ENCODE data around the gene ARHGEF4.
A peak's percentile ranks its signal among the peaks of the same experiment; 100 is the strongest.

ARHGEF4 gene, protein sequence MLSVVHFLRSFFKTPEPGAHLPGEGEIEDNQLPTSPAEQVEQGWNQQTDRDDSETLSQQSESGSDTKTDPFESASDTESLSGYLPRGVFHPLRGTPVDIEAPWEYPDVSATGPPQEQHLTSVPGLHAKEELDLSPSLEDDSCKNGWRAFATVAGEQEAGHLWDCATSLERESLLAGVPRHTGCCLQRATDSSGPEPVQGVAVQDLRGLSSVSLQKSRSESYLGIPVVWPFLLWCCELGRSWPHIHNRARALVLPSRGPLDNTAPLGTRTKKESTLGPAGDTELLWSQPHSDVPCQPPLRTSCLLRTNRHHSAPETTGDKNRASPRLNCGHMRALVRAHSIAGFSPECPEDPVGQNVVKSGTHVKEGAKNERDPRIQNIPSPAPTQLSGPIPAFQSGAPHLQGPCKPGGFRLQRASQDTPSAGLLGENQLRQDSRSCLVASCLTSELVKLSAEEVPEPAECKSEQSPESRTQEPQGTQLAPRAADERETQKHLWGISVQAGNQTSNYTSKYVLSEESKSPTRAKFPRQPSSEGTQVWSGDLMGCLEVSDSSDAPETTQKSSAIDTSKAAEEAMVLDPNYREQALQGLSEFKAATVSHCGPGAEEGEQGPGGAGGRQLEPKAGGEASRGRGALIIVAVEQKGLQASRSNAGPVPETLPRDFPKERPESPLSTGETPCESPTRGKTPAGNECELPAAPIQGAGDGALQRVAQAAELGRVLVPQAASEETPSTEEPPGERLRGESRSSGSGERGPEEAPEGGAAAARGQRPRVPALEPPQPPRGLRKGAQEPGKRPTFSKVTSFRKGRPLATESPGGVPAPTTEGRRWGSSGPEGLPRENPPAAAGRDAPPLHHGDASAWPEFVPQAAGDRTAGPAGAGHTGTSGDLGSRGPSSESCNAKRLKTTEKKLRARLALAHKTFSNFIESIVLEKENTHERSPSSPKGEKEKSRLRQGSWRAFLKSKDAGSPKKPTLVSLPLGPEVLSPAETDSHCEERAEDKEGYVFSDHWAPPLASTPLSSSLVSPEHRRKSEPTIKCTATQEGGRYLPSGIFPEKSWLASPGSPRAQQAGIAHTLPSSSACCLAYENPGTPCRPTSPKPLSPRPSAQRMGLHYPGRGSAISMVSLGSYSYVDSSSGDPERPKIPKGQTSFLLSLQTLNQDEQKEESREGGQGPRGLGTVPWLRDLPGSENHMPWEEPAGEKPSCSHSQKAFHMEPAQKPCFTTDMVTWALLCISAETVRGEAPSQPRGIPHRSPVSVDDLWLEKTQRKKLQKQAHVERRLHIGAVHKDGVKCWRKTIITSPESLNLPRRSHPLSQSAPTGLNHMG (N-terminal part only)

GRCh38 chr2:130836501-130837174, at the start of gene ARHGEF4:
Gene ARHGEF4 (plus strand): TSS chr2:130836914. CDS start chr2:130836954, 40 bp downstream.
- DNase-seq = peak; percentile 17

- DNase-seq = no peak
These were observed 48.9 kb upstream of the ARHGEF4 start for GRCh38 chr2:130787841-130788240.

DNA sequence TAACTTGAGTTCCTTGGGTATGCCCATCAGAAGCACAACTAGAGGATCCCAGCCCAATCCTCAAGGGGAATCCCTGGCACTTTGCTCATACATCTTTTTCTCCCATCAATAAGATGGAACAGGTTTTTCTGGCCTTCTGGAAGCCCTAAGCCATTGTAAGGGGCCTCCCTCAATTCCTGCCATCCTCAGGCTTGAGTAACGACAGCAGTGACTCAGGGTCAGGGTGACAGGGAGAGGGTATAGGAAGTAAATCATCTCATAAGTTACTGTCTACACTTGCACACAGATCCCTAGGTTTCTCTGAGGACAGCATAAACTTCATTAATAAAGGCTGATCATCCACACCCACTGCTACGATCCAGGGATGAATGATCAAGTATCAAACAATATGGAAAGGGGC, 46.4 kb upstream of the ARHGEF4 start:
- DNase-seq = no peak

DNA sequence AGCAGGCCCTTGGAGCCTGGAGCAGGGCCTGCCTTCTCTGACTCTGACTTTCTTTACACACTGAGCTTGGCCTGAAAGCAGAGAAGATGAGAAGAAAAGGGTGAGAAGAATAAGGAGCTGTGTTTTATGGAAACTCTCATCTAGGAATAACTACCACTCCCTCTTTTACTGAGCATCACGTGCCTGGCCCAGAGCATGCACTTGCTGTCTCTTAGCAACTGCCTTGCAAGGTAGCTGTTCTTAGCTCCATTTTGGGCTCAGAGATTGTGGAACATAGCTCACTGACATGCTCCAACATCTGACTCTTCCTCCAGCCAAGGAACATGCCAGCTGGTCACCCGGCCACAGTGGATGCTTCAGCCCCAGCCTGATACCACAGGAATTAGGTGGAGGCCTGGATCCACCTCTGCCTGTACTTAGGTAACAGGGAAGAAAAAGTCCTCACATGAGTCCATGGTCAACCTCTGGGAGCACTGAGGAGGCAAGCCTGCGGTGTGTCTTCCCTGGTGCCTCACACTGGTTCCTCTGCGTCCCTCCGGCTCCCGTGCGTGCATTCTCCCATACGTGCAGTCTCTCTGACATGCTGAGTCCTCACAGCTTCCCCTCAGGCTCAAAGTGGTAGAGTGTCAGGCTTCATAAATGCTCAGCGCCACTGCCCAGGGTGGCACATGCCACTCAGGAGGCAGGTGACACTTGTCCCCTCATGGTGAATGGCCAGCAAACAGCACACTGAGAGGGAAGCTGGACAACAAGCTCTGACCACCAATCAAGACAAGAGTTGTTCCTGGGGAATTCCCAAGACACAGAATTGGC, 45.7 kb upstream of the ARHGEF4 start:
- no peak for DNase-seq

DNA sequence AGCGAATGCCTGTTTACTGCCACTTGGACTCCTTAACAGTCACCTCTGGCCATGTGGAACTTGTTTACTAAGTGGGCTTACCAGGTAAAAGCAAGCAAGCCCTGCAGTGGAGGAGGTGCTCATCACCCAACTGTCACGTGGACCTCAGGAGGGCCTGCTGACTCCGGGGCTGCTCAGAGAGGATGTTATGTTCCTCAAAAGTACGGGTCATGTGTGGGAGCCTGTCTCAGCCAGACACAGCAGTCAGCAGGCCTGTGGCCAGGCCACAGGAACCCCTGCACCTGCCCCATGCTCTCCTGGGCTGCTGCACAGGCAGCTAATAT, 45.1 kb upstream of the ARHGEF4 start:
- DNase-seq = no peak

- DNase-seq = no peak
These were observed 41.3 kb upstream of the ARHGEF4 start for GRCh38 chr2:130795431-130795830.

- no peak for DNase-seq
These were observed 40.4 kb upstream of the ARHGEF4 start for GRCh38 chr2:130796290-130796689.

- DNase-seq = peak; percentile 96
These were observed 39.0 kb upstream of the ARHGEF4 start for GRCh38 chr2:130797493-130798435.

DNA sequence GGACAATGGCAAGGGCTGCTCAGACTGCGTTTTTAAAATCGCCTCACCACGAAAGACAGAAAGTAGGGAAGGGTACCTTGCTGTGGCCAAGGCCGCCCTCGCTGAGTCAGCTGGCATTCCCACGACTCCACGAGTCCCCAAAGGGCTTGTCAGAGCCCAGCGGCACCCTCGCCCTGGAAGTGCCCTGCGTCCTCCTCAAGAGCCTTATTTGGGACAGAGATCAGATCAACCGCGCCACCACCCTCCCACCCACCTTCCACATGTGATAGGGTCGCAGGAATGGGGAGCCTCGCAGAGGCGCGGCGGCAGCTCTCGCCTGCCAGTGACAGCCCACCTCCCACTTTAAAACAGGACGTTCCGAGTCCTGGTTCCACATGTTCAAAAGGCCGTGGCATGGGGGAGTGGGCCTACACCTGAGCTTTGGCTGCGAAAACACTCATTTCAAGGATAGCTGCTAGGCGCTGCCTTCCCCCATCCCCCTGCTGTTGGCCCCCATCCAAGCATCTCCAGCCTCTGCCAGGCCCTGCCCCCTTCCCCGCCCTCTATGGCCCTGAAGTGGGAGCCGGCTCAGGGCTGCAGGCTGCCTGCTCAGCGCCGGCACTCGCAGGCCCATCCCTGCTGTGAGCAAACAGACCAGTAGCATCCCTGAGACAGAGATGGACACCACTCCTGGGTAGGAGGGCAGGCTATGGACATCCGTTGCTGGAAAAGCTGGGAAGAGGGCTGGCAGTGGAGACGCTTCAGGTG, 38.1 kb upstream of the ARHGEF4 start:
- DNase-seq = no peak

DNA sequence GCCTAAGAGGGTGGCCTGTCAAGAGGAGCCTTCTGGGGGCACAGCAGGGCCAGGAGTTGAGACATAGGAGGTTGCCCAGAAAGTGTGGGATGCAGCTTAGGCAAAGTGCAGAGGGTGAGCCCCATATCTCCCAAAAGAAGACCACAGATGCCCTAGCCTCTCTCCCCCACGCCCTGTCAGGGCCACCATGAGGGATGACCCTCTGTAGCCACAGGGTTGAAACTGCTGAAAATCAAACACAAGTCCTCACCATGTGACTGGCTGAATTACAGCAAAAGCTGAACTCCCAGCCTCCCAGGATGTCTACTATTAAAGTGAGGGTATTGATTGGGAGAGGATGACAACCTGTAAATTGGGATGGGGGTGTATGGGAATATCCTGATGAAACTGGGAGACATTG, 37.4 kb upstream of the ARHGEF4 start:
- no peak for DNase-seq

- DNase-seq = no peak
These were observed 31.1 kb upstream of the ARHGEF4 start for GRCh38 chr2:130805613-130806012.

DNA sequence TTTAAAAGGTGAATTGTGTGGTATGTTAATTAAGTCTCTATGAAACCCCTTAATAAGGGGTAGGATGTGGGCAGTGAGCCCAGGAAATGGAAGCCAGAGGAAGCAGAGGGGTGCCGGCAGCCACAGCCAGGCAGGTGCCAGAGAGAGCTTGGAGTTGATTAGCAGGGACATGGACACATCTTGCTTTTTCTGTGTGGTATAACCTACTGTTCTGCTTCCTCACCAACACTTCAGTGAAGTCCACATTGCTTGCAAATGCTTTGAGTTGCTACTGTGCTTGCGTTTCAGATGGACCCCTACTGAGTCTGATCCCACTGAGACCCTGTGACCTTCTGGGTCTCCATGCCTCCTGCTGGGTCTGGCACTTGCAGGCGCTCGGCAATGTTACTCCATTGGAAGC, 30.3 kb upstream of the ARHGEF4 start:
- no peak for DNase-seq

DNA sequence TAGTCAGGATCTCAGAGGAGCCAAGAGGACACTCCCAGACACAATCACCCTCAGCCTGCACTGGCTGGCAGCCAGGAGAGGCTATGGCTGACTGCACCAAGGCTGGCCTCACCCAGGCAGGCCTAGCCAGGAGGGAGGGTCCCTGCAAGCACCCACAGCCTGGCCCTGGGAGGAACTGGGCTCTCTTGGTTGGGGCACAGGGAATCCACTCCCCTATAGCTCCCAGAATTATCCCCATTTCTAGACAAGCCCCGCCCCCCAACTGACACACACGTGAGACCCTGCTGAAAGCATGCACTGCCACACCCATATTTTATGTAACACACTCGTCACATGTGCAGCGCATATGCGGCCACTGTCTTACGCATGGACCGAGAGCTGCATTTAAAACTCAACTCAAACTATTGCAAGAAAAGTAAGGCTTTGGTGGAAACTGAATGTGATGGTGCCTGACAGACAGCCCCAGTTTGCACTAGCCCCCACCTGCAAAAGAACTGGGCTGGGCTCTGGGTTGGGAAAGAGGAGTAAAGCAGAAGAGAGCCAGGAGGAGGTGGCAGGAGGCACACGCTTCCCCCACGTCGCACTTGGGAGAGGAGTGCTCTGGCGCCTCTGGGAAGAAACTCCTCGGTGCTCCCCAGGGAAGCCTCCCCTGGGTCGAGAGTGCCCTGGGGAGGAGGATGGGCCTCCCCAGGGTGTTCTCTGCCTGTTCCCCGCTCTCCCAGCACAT, 28.9 kb upstream of the ARHGEF4 start:
- DNase-seq = no peak

GRCh38 chr2:130808482-130809268, 28.0 kb upstream of the ARHGEF4 start:
- no peak for DNase-seq

DNA sequence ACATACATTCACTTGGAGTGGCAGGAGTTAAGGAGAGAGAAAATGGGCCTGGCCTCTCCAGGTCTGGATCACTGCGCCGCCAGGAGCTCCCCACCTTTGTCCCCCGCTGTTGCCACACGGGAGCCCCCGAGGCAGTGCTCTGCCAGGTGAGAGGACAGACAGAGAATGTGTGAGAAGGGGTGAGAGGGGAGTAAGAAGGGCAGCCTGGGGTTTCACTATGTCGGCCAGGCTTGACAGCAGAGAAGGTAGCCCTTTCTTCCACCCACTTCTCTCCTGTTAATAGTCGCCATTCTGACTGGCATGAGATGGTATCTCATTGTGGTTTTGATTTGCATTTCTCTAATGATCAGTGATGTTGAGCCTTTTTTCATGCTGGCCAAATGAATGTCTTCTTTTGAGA, 26.2 kb upstream of the ARHGEF4 start:
- no peak for DNase-seq

DNA sequence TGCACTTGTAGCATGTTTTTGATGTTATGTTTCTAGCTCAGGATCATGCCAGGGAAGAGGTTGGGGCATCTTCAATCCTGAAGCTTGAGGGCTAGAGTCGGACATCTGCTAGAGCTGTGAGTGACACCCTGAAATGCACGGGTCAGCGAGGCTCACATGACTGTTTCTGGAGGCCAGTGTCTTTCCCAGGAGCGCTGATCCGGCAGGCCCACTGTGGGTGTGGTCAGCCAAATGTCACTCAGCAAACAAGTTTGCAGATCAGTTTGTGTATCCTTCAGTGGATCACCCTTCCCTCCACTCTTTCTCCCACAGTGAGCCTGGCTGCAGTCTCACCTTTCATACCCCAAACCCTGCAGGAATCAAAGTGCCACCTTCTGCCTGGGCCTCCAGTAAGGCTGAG, 23.0 kb upstream of the ARHGEF4 start:
- no peak for DNase-seq

DNA sequence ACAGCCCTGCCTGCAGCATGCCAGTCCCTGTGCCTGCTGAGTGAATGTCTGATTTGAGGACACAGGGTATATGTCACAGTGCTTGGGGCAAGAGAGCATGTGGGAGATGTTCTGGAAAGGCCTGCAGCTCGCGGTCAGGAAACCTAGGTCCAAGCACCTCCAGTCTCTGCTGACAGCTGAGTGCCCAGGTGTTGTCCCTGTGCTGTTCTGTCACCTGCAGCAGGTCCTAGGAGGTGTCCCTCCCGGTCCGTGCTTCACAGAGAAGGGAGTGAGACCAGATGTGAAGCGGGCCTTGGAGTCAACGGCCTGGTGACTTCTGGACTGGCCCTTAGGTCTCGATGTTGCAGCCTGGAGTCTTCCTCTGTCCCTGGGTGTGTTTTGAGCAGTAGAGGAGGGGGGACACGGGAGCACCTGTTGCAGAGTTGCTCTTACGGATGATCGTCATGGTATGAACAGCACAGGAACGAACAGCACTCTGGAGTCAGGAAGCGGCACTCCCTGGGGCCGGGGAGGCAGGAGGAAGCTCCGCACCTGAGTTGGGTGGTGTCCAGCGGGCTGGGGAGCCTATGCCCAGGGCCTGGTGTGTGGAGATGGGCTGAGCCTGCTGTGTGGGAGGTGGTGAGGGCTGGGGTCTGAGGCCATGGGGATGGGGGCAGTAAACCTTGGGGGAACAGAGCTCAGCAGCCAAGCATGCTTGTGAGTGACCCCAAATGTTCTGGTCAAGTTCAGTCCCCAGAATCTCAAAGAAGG, 21.6 kb upstream of the ARHGEF4 start:
- DNase-seq = no peak

Measured in CD4-positive, alpha-beta T cell treated with Interleukin-17A for 4 hours (primary cell).